H1 (cell line): Measurements from ENCODE around the gene OSBPL6. TPM values are rescaled to one million over a fixed set of nuclear protein-coding genes. Genes with fewer than 3 reads are reported as not detected.

Experiments
- CTCF ChIA-PET: fragments of 300-600 bp; sonication (Branson Sonifier 250); formaldehyde crosslinking; loops from one replicate; lab custom pipeline; 2021; ENCODE audit not compliant: partially characterized antibody; lab: Charles Lee
- POLR2A ChIA-PET: fragments of 300-600 bp; sonication (Branson Sonifier 250); formaldehyde crosslinking; loops from one replicate; lab custom pipeline; 2021; ENCODE audit warnings: inconsistent platforms; ENCODE audit not compliant: partially characterized antibody; lab: Charles Lee
- DNase-seq, 2 experiments: peaks; one replicate each; pipeline versions ENCODE4 v3.0.0 to v3.0.0-alpha.2; 2010 to 2022; ENCODE audit warnings: low spot score in 2 of 2, low read depth in 1 of 2, mixed read lengths in 1 of 2
- FAIRE-seq: peaks from 2 replicates; lab custom pipeline; 2011; peaks lifted over from hg19 to GRCh38; lab: Jason Lieb, UNC
- H2AFZ ChIP-seq: 2 replicates; pipeline ENCODE4 v1.8.1; 2012; ENCODE audit warnings: low read length, inconsistent platforms
- H2AK5ac ChIP-seq: 2 replicates; pipeline ENCODE4 v1.6.1; 2013; ENCODE audit warnings: low read depth, low read length
- H2BK120ac ChIP-seq: replicated peaks from 2 replicates; pipeline ENCODE3; 2013; ENCODE audit warnings: low read depth, low read length, inconsistent platforms
- H2BK12ac ChIP-seq: 2 replicates; pipeline ENCODE4 v1.6.1; 2013; ENCODE audit warnings: low read depth, low read length
- H2BK15ac ChIP-seq: 2 replicates; pipeline ENCODE4 v1.6.1; 2013; ENCODE audit warnings: low read length
- H2BK20ac ChIP-seq: 2 replicates; pipeline ENCODE4 v1.6.1; 2013; ENCODE audit warnings: low read length
- H2BK5ac ChIP-seq: 2 replicates; pipeline ENCODE4 v1.6.1; 2013; ENCODE audit warnings: low read depth, low read length
- H3K14ac ChIP-seq: 2 replicates; pipeline ENCODE4 v1.6.1; 2013; ENCODE audit warnings: inconsistent platforms; ENCODE audit not compliant: insufficient read length
- H3K18ac ChIP-seq: 2 replicates; pipeline ENCODE4 v1.6.1; 2013; ENCODE audit warnings: low read length; ENCODE audit errors: extremely low read depth
- H3K23ac ChIP-seq: 2 replicates; pipeline ENCODE4 v1.6.1; 2013; ENCODE audit warnings: inconsistent platforms; ENCODE audit not compliant: insufficient read length
- H3K23me2 ChIP-seq: 2 replicates; pipeline ENCODE4 v1.6.1; 2013; ENCODE audit warnings: low read depth, low read length
- H3K27ac ChIP-seq: 2 replicates; pipeline ENCODE4 v1.6.1; 2011; ENCODE audit warnings: low read depth, low read length, inconsistent platforms
- H3K27me3 ChIP-seq, 4 experiments: replicated peaks in 1 of 4; 1 replicate in 1 of 4; 2 replicates in 3 of 4; pipeline versions ENCODE4 v1.6.1 to v1.8.1; 2011 to 2013; ENCODE audit warnings: low read length in 3 of 4, mild to moderate bottlenecking in 3 of 4, inconsistent platforms in 2 of 4, mixed read lengths in 2 of 4, moderate library complexity in 1 of 4; ENCODE audit not compliant: control insufficient read depth in 3 of 4, insufficient read depth in 3 of 4; ENCODE audit errors: extremely low read depth in 1 of 4
- H3K36me3 ChIP-seq, 4 experiments: 2 replicates each; pipeline versions ENCODE4 v1.6.1 to v1.8.1; 2011 to 2013; ENCODE audit warnings: mild to moderate bottlenecking in 4 of 4, low read length in 3 of 4, moderate library complexity in 2 of 4, control low read depth in 1 of 4, inconsistent platforms in 1 of 4; ENCODE audit not compliant: insufficient read depth in 4 of 4, control insufficient read depth in 2 of 4
- H3K4ac ChIP-seq: replicated peaks from 2 replicates; pipeline ENCODE3; 2013; ENCODE audit warnings: low read length, low read depth, mixed read lengths, inconsistent platforms; ENCODE audit not compliant: insufficient read length
- H3K4me1 ChIP-seq, 4 experiments: replicated peaks in 1 of 4; 1 replicate in 1 of 4; 2 replicates in 3 of 4; pipeline versions ENCODE4 v1.6.1 to v1.8.1; 2011 to 2013; ENCODE audit warnings: low read length in 3 of 4, inconsistent platforms in 2 of 4, mixed read lengths in 1 of 4; ENCODE audit not compliant: insufficient read depth in 4 of 4, control insufficient read depth in 3 of 4
- H3K4me2 ChIP-seq, 2 experiments: 2 replicates each; pipeline versions ENCODE4 v1.6.1 to v1.8.1; 2011 to 2013; ENCODE audit warnings: low read depth in 2 of 2, low read length in 2 of 2, control low read depth in 1 of 2, inconsistent platforms in 1 of 2, mild to moderate bottlenecking in 1 of 2; ENCODE audit not compliant: insufficient read depth in 1 of 2
- H3K4me3 ChIP-seq, 4 experiments: fragments of 200-600, 300-600 bp in 1 of 4; sonication (generic), shearing (Covaris generic), sonication (Bioruptor Twin) in 1 of 4; 2 replicates each; pipeline versions ENCODE4 v1.5.1 to v1.8.1; 2011 to 2016; ENCODE audit warnings: low read length in 4 of 4, low read depth in 3 of 4, control low read depth in 2 of 4, inconsistent platforms in 2 of 4, mild to moderate bottlenecking in 2 of 4, mixed read lengths in 1 of 4, moderate library complexity in 1 of 4; ENCODE audit not compliant: insufficient read depth in 2 of 4; ENCODE audit errors: extremely low read depth in 1 of 4
- H3K56ac ChIP-seq: replicated peaks from 2 replicates; pipeline ENCODE3; 2013; ENCODE audit warnings: low read depth, mild to moderate bottlenecking, mixed read lengths, low read length, inconsistent platforms; ENCODE audit not compliant: insufficient read length
- H3K79me1 ChIP-seq: 2 replicates; pipeline ENCODE4 v1.6.1; 2013; ENCODE audit warnings: low read depth, low read length, control low read depth
- H3K79me2 ChIP-seq, 2 experiments: 2 replicates each; pipeline versions ENCODE4 v1.6.1 to v1.8.1; 2012 to 2013; ENCODE audit warnings: low read length in 2 of 2, mild to moderate bottlenecking in 2 of 2, inconsistent platforms in 1 of 2; ENCODE audit not compliant: insufficient read depth in 2 of 2, control insufficient read depth in 1 of 2
- H3K9ac ChIP-seq, 4 experiments: replicated peaks in 1 of 4; 1 replicate in 1 of 4; 2 replicates in 3 of 4; pipeline versions ENCODE4 v1.6.1 to v1.8.1; 2011 to 2013; ENCODE audit warnings: low read depth in 3 of 4, low read length in 3 of 4, control low read depth in 2 of 4, mild to moderate bottlenecking in 2 of 4, moderate library complexity in 2 of 4, inconsistent platforms in 1 of 4; ENCODE audit errors: extremely low read depth in 1 of 4
- H3K9me3 ChIP-seq, 2 experiments: 2 replicates each; pipeline versions ENCODE4 v1.6.1 to v1.8.1; 2012 to 2013; ENCODE audit warnings: mild to moderate bottlenecking in 2 of 2, moderate library complexity in 2 of 2, control low read depth in 1 of 2, inconsistent platforms in 1 of 2, low read depth in 1 of 2, low read length in 1 of 2, mixed read lengths in 1 of 2; ENCODE audit not compliant: insufficient read depth in 2 of 2
- H4K20me1 ChIP-seq, 2 experiments: replicated peaks in 1 of 2; 2 replicates each; pipeline versions ENCODE3 to v1.8.1; 2011 to 2013; ENCODE audit warnings: inconsistent platforms in 2 of 2, low read length in 2 of 2, mild to moderate bottlenecking in 1 of 2; ENCODE audit not compliant: insufficient read depth in 2 of 2, control insufficient read depth in 1 of 2
- H4K5ac ChIP-seq: 2 replicates; pipeline ENCODE4 v1.6.1; 2013; ENCODE audit warnings: low read length, low read depth, mixed read lengths, inconsistent platforms; ENCODE audit not compliant: insufficient read length
- H4K8ac ChIP-seq: 2 replicates; pipeline ENCODE4 v1.8.0; 2013; ENCODE audit warnings: mild to moderate bottlenecking, moderate library complexity, low read length, inconsistent platforms; ENCODE audit not compliant: insufficient read depth; ENCODE audit errors: extremely low read depth
- H4K91ac ChIP-seq: replicated peaks from 2 replicates; pipeline ENCODE3; 2013; ENCODE audit warnings: low read length, mixed read lengths, inconsistent platforms; ENCODE audit not compliant: insufficient read length
- GABPA ChIP-seq: IDR thresholded peaks from 2 replicates; pipeline ENCODE4 v1.6.1; 2011; ENCODE audit warnings: mild to moderate bottlenecking, low read length, moderate library complexity, borderline replicate concordance; ENCODE audit not compliant: insufficient read depth
- GTF2F1 ChIP-seq: IDR thresholded peaks from 2 replicates; pipeline ENCODE4 v1.6.1; 2012; ENCODE audit warnings: low read depth, low read length, improper control_type of control experiment, borderline replicate concordance
- HDAC2 ChIP-seq, 2 experiments: fragments of 300-600 bp in 1 of 2; sonication (generic) in 1 of 2; IDR thresholded peaks; 2 replicates each; pipeline ENCODE4 v1.6.1; 2011 to 2012; ENCODE audit warnings: low read depth in 2 of 2, low read length in 2 of 2, mild to moderate bottlenecking in 2 of 2, moderate library complexity in 2 of 2, borderline replicate concordance in 1 of 2, inconsistent platforms in 1 of 2
- HDAC6 ChIP-seq: IDR thresholded peaks from one replicate; pipeline ENCODE4 v1.7.1; 2012; ENCODE audit warnings: low read depth, mild to moderate bottlenecking, inconsistent platforms, low read length, moderate library complexity
- JUN ChIP-seq: IDR thresholded peaks from 2 replicates; pipeline ENCODE4 v1.6.1; 2011; ENCODE audit warnings: low read depth, mild to moderate bottlenecking, improper control_type of control experiment, low read length
- KDM5A ChIP-seq: fragments of 200-600 bp; IDR thresholded peaks from 2 replicates; pipeline ENCODE4 v1.7.1; 2012; ENCODE audit warnings: mild to moderate bottlenecking, low read length, inconsistent platforms, mixed read lengths
- RAD21 ChIP-seq, 2 experiments: IDR thresholded peaks in 1 of 2; conservative IDR thresholded peaks in 1 of 2; 2 replicates each; pipeline ENCODE4 v1.6.1; 2011; ENCODE audit warnings: low read depth in 2 of 2, low read length in 2 of 2, improper control_type of control experiment in 1 of 2, inconsistent platforms in 1 of 2, mild to moderate bottlenecking in 1 of 2, moderate library complexity in 1 of 2
- RFX5 ChIP-seq: IDR thresholded peaks from 2 replicates; pipeline ENCODE4 v1.6.1; 2011; ENCODE audit warnings: low read depth, low read length, improper control_type of control experiment, borderline replicate concordance
- SP1 ChIP-seq: IDR thresholded peaks from 2 replicates; pipeline ENCODE4 v1.6.1; 2011; ENCODE audit warnings: low read depth, low read length
- SP4 ChIP-seq: IDR thresholded peaks from 2 replicates; pipeline ENCODE4 v1.6.1; 2012; ENCODE audit warnings: low read length, inconsistent platforms
- SUZ12 ChIP-seq: fragments of 200-600 bp; sonication (generic); IDR thresholded peaks from 2 replicates; pipeline ENCODE4 v1.6.1; 2012; ENCODE audit warnings: mild to moderate bottlenecking, inconsistent platforms, low read length, moderate library complexity, mixed read lengths
- TCF12 ChIP-seq: IDR thresholded peaks from 2 replicates; pipeline ENCODE4 v1.6.1; 2011; ENCODE audit warnings: low read depth, mild to moderate bottlenecking, low read length
- TEAD4 ChIP-seq: IDR thresholded peaks from 2 replicates; pipeline ENCODE4 v1.6.1; 2012; ENCODE audit warnings: low read depth, low read length, inconsistent platforms, mixed read lengths
- WGBS, 2 experiments: shearing (Covaris generic) in 1 of 2; methylation state at CpG; one replicate each; pipeline versions ENCODE4 v1.1.6 to v1.1.7; 2013 to 2015; ENCODE audit warnings: low lambda C conversion rate in 2 of 2, mixed read lengths in 2 of 2, inconsistent platforms in 1 of 2, low coverage in 1 of 2, missing lambda C conversion rate in 1 of 2; ENCODE audit not compliant: insufficient replicate concordance in 2 of 2, insufficient coverage in 1 of 2, insufficient read length in 1 of 2; ENCODE audit errors: extremely low coverage in 1 of 2, missing lambda C conversion rate in 1 of 2; 5-methylcytosine and 5-hydroxymethylcytosine counted together
- polyA plus RNA-seq, 7 experiments: library from polyadenylated mRNA; depleted of rRNA in 3 of 7; stranded (reverse) in 5 of 7; unstranded in 2 of 7; fragments of >200 nt in 5 of 7; fragments of 200-250 nt in 2 of 7; gene quantifications; 1 replicate in 5 of 7; 2 replicates in 1 of 7; 4 replicates in 1 of 7; pipeline versions ENCODE4 v1.2.1 to v1.2.3, GENCODE V29; 2011 to 2013; ENCODE audit warnings: missing spikeins in 2 of 7, mixed read lengths in 2 of 7
- total RNA-seq: library from RNA; stranded (reverse); fragmentation: NEBNext Ultra II Directional; extraction: Animal tissue kit (Norgen Biotek cat#: 25700); gene quantifications from 2 replicates; pipeline ENCODE4 v1.2.1, GENCODE V29; 2021
- TF ChIP-seq, protein P1 (sequence below): IDR thresholded peaks from 2 replicates; pipeline ENCODE4 v1.6.1; 2012; ENCODE audit warnings: inconsistent platforms

OSBPL6 gene
- total and polyA plus RNA-seq, 2 of the 8 experiments (the other 6 are each of a cell fraction or from before 2014, with no cell fraction given), result 1.7 to 5.6 TPM

DNA sequence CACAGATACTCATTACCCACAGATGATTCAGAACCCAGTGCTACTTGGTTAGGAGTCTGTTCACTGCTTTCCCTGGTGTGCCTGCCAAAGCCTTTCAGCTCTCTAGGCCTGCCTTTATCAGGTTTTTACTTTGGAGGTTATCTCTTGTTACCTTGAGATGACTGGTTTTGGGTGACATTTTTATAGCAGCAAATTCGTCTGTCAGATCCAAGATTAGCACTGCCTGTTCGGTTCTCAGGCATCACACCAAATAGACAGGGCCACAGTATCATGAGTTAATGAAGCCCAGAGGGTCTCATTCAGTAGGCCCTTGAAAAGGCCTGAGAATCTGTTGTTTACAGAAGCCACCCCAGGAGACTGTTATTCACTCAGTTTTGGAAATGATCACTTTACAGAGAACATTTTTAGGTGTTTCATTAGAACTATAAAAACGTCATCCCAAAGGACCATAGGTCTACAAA lies 121.2 kb downstream of the OSBPL6 start:
- Histone ChIP-seq H2AK5ac (no peak overlapping the region), H3K18ac (no peak overlapping the region), H3K4me1 (no peaks in the 10 kb centered on the region), H3K4me2 (no peak overlapping the region), H2BK12ac (no peak overlapping the region), H3K79me1 (no peaks in the 10 kb centered on the region), H3K9ac (no peak overlapping the region), H3K23me2 (no peaks in the 10 kb centered on the region)
- CTCF ChIA-PET, result interaction anchor here (1.0 to 1.6 kb wide), 3 partner anchors 9 to 182 kb away, joined by 3 to 7 read pairs (median 6); no protein-coding TSS in a partner anchor
- no peak for TF ChIP-seq HDAC6
- TF ChIP-seq SP1, result no peak
- no peak for TF ChIP-seq SP4
- TF ChIP-seq JUN, result no peak
- no peak for TF ChIP-seq RAD21 (IDR thresholded peaks at IDR 0.05 in 1 of 2, conservative IDR thresholded peaks at IDR 0.05 in 1 of 2; ENCODE audit: low read depth in 2 of 2, low read length in 2 of 2)
- no peak for TF ChIP-seq TCF12
- TF ChIP-seq, protein P1, sequence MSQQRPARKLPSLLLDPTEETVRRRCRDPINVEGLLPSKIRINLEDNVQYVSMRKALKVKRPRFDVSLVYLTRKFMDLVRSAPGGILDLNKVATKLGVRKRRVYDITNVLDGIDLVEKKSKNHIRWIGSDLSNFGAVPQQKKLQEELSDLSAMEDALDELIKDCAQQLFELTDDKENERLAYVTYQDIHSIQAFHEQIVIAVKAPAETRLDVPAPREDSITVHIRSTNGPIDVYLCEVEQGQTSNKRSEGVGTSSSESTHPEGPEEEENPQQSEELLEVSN, result no peak
- no peak for TF ChIP-seq SUZ12
- TF ChIP-seq RFX5, result no peak
- no peak for TF ChIP-seq TEAD4
- no peak for TF ChIP-seq GTF2F1
- no peak for TF ChIP-seq HDAC2 (IDR thresholded peaks at IDR 0.05; ENCODE audit: borderline replicate concordance in 1 of 2, low read depth in 2 of 2, low read length in 2 of 2)
- no peak for TF ChIP-seq KDM5A
- no peak for TF ChIP-seq GABPA
- TF ChIP-seq, all 59 proteins: peak for 0
- H4K5ac ChIP-seq, result no peak overlapping the region
- no peak overlapping the region for H2BK20ac ChIP-seq
- H3K4ac ChIP-seq, result no peak overlapping the region
- no peak overlapping the region for H2BK15ac ChIP-seq
- H4K20me1 ChIP-seq, result no peaks in the 10 kb centered on the region
- no peak overlapping the region for H3K23ac ChIP-seq
- H2AFZ ChIP-seq, result no peak overlapping the region
- POLR2A ChIA-PET, result no interaction called here
- H2BK120ac ChIP-seq, result no peak overlapping the region
- no peak overlapping the region for H2BK5ac ChIP-seq
- H3K56ac ChIP-seq, result no peak overlapping the region
- no peak overlapping the region for H3K14ac ChIP-seq
- H3K4me3 ChIP-seq, result no peak overlapping the region
- no peaks in the 10 kb centered on the region for H3K27me3 ChIP-seq
- DNase-seq (no peak), FAIRE-seq (no peak)
- no peak overlapping the region for H4K91ac ChIP-seq
- no peak overlapping the region for H4K8ac ChIP-seq
- no peaks in the 10 kb centered on the region for H3K79me2 ChIP-seq
- no peak overlapping the region for H3K27ac ChIP-seq
- H3K9me3 ChIP-seq, result no peaks in the 10 kb centered on the region
- H3K36me3 ChIP-seq, result no peaks in the 10 kb centered on the region
- WGBS, 2 experiments, result 50% methylated on average over 3 of the region's 3 CpGs; no CpG with 5 or more reads in 1 of the 2 experiments
